ENCODE data around the gene SMYD3. TPM values are rescaled to one million over a fixed set of nuclear protein-coding genes. Genes with fewer than 3 reads are reported as not detected.

Gene SMYD3
- total RNA-seq, 2 experiments from 2014 or later, result 18.1 to 26.8 TPM

DNA sequence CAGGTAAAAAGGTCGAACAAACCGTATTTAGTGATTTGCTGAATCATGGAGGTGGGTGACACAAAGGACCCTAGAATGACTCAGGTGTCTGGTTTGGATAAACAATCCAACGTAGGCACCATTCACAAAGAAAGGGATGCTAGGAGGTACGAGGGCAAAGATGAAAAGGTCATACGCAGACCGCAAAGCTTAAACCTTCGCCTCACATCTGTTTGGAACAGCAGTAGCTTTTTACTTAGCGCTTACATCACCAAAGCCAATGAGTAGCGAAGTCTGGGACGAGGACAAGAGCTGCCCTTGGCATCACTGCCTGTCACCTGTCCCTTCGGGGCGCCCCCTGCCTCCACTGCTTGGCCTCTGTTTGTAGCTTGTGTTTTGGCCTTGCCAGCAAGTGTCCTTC lies 350.2 kb downstream of the SMYD3 start:
- H3K4me3 Mint-ChIP-seq, result no peak overlapping the region
- H3K27ac Mint-ChIP-seq, result no peak overlapping the region
- H3K9me3 Mint-ChIP-seq (ENCODE audit: low read depth), result no peaks in the 10 kb centered on the region
- no peaks in the 10 kb centered on the region for H3K27me3 Mint-ChIP-seq
- CTCF ChIA-PET, result interaction anchor here (0.7 kb wide), 1 partner anchor 12 kb away, joined by 3 read pairs; no protein-coding TSS in a partner anchor
- DNase-seq (no peak), ATAC-seq (no peak)
- H3K4me1 Mint-ChIP-seq, result no peaks in the 10 kb centered on the region
- H3K36me3 Mint-ChIP-seq, result no peaks in the 10 kb centered on the region

DNA sequence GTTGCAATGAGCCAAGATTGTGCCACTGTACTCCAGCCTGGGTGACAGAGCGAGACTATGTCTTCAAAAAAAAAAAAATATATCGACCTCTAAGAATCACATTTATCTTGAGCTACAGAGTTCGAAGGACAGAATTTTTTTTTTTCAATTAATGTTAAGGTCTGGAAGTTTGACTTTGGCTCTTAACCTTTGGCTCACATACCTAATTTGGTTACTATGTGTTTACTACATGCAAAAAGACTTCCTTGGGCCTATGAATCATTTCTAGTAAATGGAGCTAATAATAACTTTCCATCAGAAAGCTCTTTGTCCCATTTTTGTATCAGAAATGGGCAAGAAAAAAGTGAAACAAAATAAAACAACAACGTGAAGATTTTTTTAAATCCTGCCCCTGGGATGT lies 351.2 kb downstream of the SMYD3 start:
- Mint-ChIP-seq H3K27ac (no peak overlapping the region), H3K27me3 (no peaks in the 10 kb centered on the region), H3K4me3 (no peak overlapping the region), H3K36me3 (no peaks in the 10 kb centered on the region), H3K4me1 (no peaks in the 10 kb centered on the region), H3K9me3 (ENCODE audit: low read depth) (no peaks in the 10 kb centered on the region)
- DNase-seq, result no peak
- CTCF ChIA-PET, result no interaction called here
- no peak for ATAC-seq

DNA sequence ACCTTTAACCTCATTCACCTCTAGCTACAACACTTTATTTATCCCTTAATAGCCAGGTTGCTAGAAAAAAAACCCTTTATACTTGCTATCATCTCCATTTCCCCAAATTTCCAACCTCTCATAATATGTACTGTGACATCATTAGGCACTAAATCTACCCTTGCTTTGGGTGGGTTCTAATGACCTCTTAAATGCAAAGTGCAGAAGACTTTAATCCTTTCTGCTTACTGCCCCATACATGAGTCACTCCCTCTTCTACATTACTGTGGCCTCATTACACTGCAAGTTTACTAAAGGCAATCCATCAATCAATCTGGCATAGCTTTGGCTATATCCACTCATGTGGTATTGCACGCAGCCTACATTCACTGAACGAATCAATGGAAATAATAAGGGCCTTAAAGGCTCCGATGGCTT lies 353.3 kb downstream of the SMYD3 start:
- CTCF ChIA-PET, result no interaction called here
- no peak for DNase-seq
- H3K27ac Mint-ChIP-seq, result no peak overlapping the region
- H3K4me1 Mint-ChIP-seq, result peaks cover 2% of the 10 kb centered on the region
- H3K27me3 Mint-ChIP-seq, result no peaks in the 10 kb centered on the region
- no peak overlapping the region for H3K4me3 Mint-ChIP-seq
- peaks cover 3% of the 10 kb centered on the region for H3K36me3 Mint-ChIP-seq
- H3K9me3 Mint-ChIP-seq (ENCODE audit: low read depth), result no peaks in the 10 kb centered on the region
- no peak for ATAC-seq

DNA sequence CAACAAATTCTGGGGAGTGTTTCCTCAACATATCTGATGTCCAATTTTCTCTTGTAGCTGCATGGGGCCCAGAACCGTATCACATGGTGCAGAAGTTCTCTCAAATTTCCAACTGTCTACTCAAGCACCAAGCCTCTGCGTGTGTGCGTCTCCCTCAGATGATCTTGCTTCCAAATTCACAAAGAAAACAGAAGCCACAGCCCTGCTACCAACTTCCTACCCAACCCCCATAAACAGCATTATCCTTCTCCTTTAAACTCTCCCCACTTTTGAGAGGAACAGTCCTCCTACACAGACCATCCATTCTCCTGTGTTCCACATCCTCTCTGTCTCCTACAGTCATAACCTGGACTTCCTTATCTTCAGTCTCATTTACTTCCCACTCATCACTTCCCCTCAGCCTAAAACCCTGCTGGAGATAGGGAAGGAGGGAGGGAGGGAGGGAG lies 354.1 kb downstream of the SMYD3 start:
- H3K36me3 Mint-ChIP-seq, result peaks cover 6% of the 10 kb centered on the region
- ATAC-seq, result no peak
- H3K27ac Mint-ChIP-seq, result no peak overlapping the region
- no peaks in the 10 kb centered on the region for H3K9me3 Mint-ChIP-seq (ENCODE audit: low read depth)
- CTCF ChIA-PET, result no interaction called here
- no peak for DNase-seq
- no peaks in the 10 kb centered on the region for H3K27me3 Mint-ChIP-seq
- no peak overlapping the region for H3K4me3 Mint-ChIP-seq
- peaks cover 2% of the 10 kb centered on the region for H3K4me1 Mint-ChIP-seq

DNA sequence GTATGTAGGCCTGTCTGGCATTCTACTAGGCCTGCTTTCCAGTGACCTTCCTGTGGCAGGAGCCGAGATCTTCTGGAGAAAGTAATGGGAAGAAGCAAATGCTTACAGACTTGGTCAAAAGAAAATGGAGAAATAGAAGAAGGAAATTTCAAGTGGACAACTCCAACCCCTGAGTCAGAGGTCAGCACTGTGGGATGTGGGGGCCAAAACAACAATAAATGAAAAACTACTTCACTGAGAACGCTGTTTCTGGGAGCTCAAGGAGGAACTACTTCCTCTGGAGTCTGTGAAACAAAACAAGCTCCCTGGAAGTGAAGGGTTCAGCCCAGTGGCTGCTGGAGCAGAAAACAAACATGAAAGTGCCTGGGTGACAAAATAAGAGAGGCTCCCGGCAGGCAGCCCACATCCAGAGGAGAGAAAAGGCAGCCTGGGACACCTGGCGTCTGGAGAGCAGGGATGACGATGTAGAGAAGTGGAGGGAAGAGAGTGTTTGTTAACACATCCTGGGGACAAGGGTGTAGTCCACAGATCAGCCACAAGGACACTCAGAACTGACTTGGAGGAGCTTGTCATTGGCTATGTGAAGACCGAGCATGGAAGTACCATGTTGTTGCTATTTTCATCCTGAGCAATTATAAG lies 355.2 kb downstream of the SMYD3 start:
- ATAC-seq, result no peak
- DNase-seq, result no peak
- peaks cover 6% of the 10 kb centered on the region for H3K36me3 Mint-ChIP-seq
- peaks cover 2% of the 10 kb centered on the region for H3K4me1 Mint-ChIP-seq
- H3K4me3 Mint-ChIP-seq, result no peak overlapping the region
- no peak overlapping the region for H3K27ac Mint-ChIP-seq
- no peaks in the 10 kb centered on the region for H3K27me3 Mint-ChIP-seq
- no peaks in the 10 kb centered on the region for H3K9me3 Mint-ChIP-seq (ENCODE audit: low read depth)
- CTCF ChIA-PET, result no interaction called here

DNA sequence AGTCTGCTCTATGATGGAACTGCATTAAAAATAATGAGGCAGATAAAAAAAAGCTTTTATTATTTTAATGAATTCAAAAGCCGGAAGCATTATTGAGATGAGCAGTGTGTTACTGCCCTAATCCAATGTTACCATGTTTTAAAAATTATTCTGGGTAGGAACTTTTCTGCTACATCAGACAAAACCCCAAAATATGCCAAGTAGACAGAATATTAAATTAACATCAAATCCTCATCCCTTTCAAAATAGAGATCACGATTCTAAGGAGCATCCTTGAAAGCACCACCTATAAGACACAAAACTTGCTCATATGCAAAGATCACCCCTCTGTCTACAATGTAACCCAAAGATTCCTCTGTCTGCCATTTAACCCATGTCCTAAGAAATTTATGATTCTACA lies 357.5 kb downstream of the SMYD3 start:
- CTCF ChIA-PET, result no interaction called here
- H3K4me1 Mint-ChIP-seq, result peaks cover 2% of the 10 kb centered on the region

DNA sequence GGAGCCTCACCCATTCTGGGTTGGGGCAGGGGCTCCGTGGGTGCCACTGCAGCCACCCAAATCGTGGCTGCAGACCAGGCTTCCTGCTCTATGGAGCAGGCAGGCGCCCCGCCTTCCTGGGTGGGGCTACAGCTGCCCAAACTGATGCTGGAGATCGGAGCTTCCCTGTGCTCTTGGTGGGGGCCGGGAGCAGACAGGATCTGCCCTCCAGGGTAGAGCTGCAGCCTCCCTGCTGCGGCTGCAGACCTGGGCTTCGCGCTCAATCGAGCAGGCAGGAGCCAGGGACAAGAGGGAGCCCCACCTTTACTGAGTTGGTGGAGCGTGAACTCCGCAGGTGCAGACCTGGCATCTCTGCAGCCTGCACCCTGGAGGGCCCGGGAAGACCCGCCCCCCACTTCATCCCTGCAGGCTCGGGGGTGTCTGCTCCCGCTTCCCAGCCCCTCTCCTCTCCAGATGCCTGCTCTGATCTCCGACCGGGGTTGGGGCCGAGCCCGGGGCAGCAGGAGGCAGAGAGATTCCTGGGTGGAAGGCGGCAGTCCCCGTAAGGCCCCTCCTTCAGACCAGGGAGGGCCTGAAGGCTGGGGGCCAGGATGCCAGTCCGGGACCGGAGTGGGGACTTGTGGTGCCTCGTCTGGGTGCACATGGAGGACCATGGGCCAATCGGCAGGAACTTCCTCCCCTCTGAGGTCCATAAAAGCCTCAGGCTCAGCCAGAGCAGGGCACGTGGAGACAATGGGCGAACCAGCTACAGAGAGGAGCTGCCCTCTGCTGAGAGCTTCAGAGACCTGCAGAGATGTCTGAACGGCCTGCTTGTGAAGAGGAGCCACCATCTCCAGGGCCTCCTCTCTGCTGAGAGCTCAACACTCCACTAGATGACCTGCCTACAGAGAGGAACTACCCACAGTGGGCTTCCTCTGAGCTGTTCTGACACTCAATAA lies 359.3 kb downstream of the SMYD3 start:
- Mint-ChIP-seq H3K36me3 (peaks cover 6% of the 10 kb centered on the region), H3K27ac (no peak overlapping the region), H3K27me3 (no peaks in the 10 kb centered on the region), H3K4me1 (peaks cover 2% of the 10 kb centered on the region), H3K4me3 (no peak overlapping the region), H3K9me3 (ENCODE audit: low read depth) (no peaks in the 10 kb centered on the region)
- ATAC-seq (no peak), DNase-seq (no peak)
- CTCF ChIA-PET, result no interaction called here

More for the DNA sequence above, 357.5 kb downstream of the SMYD3 start:
- H3K27me3 Mint-ChIP-seq, result no peaks in the 10 kb centered on the region
- no peak for ATAC-seq
- H3K36me3 Mint-ChIP-seq, result peaks cover 6% of the 10 kb centered on the region
- H3K4me3 Mint-ChIP-seq, result no peak overlapping the region
- DNase-seq, result no peak
- H3K9me3 Mint-ChIP-seq (ENCODE audit: low read depth), result no peaks in the 10 kb centered on the region
- H3K27ac Mint-ChIP-seq, result no peak overlapping the region

DNA sequence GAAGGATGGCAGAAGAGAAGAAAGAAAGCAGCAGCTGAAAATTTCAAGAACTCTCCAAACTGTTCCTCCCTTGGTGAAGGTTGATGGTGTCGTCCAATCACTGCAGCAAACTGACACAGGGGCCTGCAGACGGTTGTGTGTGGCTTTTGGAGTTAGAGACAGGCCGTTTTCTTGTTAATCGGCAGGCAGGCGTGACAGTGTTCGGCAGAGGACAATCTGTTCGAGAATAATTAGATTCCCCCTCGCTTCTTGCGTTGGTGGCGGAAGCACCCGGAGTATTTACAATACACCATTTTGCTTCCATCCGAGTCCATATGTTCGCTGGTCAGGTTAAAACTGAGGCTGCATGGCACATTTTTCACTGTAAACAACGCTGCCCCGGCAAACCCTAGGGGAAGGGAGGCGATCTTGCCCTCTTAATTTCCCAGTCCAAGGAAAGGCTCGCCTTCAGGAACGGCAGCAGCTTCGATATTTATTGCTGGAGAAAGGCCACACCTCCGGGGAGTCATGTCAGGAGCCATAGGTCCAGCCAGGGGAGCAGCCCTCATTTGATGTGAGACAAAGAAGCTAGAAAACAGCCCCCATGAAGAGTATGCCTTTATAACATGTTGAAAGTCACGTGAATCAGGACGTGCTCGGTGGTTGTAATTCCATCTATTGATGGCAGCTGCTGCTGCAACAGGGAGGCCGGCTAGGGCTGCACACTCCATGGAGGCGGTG lies 360.1 kb downstream of the SMYD3 start:
- CTCF ChIA-PET, result no interaction called here
- Mint-ChIP-seq H3K27me3 (no peaks in the 10 kb centered on the region), H3K27ac (no peak overlapping the region), H3K36me3 (peaks cover 6% of the 10 kb centered on the region), H3K4me3 (no peak overlapping the region), H3K9me3 (ENCODE audit: low read depth) (no peaks in the 10 kb centered on the region), H3K4me1 (peaks cover 2% of the 10 kb centered on the region)
- ATAC-seq, result no peak
- DNase-seq, result no peak

DNA sequence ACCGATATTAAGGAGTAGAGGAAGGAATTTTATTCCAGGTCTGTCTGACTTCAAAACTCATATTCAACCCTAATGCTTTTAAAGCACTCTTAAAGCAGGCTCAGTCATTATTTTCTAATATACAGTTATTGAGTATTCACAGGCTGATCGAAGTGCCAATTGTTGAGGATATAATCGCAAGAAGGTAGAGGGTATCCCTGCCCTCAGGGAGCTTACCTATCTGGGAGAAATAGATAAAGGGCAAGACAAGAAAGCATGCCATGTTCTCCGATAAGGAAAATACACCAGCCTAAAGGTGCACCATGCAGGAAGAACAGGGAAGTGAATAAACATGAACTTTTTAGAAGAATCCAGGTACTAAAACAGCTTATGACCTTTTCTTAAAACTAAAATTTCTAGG lies 361.2 kb downstream of the SMYD3 start:
- peaks cover 6% of the 10 kb centered on the region for H3K36me3 Mint-ChIP-seq
- no peaks in the 10 kb centered on the region for H3K9me3 Mint-ChIP-seq (ENCODE audit: low read depth)
- CTCF ChIA-PET, result interaction anchor here (0.9 kb wide), 1 partner anchor 11 kb away, joined by 3 read pairs; no protein-coding TSS in a partner anchor
- no peaks in the 10 kb centered on the region for H3K27me3 Mint-ChIP-seq
- no peak overlapping the region for H3K4me3 Mint-ChIP-seq
- peaks cover 2% of the 10 kb centered on the region for H3K4me1 Mint-ChIP-seq
- no peak for DNase-seq
- ATAC-seq, result no peak
- no peak overlapping the region for H3K27ac Mint-ChIP-seq

DNA sequence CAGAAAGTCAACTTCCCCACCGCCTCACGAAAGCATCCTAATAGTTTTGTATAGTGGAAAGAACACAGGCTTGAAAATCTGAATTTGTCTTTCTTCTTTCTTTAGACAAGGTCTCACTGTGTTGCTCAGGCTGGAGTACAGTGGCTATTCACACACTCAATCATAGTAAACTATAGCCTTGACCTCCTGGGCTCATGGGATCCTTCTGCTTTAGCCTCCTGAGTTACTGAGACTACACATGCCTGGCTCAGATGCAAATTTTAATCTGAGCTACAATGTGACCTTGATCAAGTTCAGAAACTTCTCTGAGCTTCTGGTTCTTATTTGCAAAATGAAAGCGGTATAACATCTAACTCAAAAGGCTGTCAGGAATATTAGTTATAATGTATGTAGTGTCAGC lies 362.1 kb downstream of the SMYD3 start:
- Mint-ChIP-seq H3K27me3 (no peaks in the 10 kb centered on the region), H3K36me3 (peaks cover 6% of the 10 kb centered on the region), H3K4me1 (no peaks in the 10 kb centered on the region), H3K4me3 (no peak overlapping the region), H3K27ac (no peak overlapping the region), H3K9me3 (ENCODE audit: low read depth) (no peaks in the 10 kb centered on the region)
- ATAC-seq (no peak), DNase-seq (no peak)
- CTCF ChIA-PET, result interaction anchor here (0.9 kb wide), 1 partner anchor 12 kb away, joined by 3 read pairs; no protein-coding TSS in a partner anchor

DNA sequence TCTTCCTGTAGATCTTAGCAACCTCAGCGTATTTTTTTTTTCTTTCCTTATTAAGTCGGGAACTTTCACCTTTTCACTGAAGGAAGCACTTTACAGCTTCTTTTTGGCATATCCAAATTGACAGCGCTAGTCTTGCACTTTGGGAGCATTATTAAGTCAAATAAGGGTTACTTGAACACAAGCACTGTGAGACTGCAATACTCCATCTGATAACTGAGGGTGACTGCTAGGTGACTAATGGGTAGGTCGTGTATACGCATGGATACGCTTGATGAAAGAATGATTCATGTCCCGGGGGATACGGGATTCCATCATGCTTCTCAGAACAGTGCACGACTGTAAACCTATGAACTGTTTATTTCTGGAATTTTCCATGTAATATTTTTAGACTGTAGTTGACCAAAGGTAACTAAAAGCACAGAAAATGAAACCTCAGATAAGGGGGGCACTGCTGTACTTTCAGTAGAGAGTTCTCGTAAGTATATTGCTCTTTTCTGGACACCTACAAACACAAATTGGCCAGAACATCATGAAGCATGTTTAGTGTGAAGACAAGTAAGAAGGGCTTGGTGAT lies 364.7 kb downstream of the SMYD3 start:
- Mint-ChIP-seq H3K4me1 (no peaks in the 10 kb centered on the region), H3K9me3 (ENCODE audit: low read depth) (no peaks in the 10 kb centered on the region), H3K27ac (no peak overlapping the region), H3K36me3 (no peaks in the 10 kb centered on the region), H3K4me3 (no peak overlapping the region), H3K27me3 (no peaks in the 10 kb centered on the region)
- DNase-seq (no peak), ATAC-seq (no peak)
- CTCF ChIA-PET, result no interaction called here

DNA sequence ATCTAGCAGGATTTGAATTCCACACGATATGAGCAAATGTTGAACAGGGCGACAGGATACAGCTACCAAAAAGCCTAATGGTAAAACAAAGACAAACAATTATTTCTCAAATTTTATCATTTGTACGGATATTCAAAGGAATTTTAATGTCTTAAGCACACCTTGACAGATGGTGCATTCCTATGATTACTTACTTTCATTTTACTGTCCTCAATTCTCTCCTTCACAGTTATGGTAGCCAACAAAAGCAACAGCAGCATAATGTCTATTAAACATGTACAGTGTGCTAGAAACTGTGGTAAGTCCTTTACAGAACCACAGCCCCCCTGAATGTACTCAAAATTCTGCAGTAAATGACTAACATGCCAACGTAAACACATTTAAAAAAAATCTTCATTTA lies 365.8 kb downstream of the SMYD3 start:
- CTCF ChIA-PET, result no interaction called here
- no peak overlapping the region for H3K27ac Mint-ChIP-seq

DNA sequence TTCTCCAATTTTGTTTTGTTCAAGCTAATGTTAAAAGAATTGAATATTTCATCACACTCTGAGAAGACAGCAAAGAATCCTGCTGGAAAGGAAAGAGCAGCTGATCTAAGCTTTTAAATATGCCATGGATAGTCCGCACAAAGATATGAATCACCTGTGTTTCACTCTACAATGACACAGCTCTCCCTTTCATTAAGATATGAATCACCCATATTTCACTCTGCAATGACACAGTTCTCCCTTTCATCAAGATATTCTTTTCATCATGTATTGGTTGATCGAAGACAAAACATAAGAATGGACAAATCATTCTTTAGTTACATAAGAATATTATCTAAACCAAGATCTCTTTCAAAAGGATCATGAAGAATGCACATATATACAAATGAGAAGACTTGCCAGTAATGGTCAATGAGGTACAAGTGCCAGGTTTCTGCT lies 367.3 kb downstream of the SMYD3 start:
- no peaks in the 10 kb centered on the region for H3K9me3 Mint-ChIP-seq (ENCODE audit: low read depth)
- no peaks in the 10 kb centered on the region for H3K4me1 Mint-ChIP-seq
- H3K36me3 Mint-ChIP-seq, result no peaks in the 10 kb centered on the region
- H3K4me3 Mint-ChIP-seq, result no peak overlapping the region
- H3K27ac Mint-ChIP-seq, result no peak overlapping the region
- DNase-seq (no peak), ATAC-seq (no peak)
- no peaks in the 10 kb centered on the region for H3K27me3 Mint-ChIP-seq
- CTCF ChIA-PET, result no interaction called here

More for the DNA sequence above, 365.8 kb downstream of the SMYD3 start:
- Mint-ChIP-seq H3K4me3 (no peak overlapping the region), H3K9me3 (ENCODE audit: low read depth) (no peaks in the 10 kb centered on the region), H3K4me1 (no peaks in the 10 kb centered on the region), H3K27me3 (no peaks in the 10 kb centered on the region), H3K36me3 (no peaks in the 10 kb centered on the region)
- DNase-seq (no peak), ATAC-seq (no peak)
